ENCODE measurements around the gene LRPAP1.
"Not testable (repeated sequence)": the region's sequence is repeated elsewhere in the genome, so short reads cannot be mapped to it uniquely, and the experiment has no call there.

The LRPAP1 gene

GRCh38 chr4:3471098-3471760 lies 61.0 kb downstream of the LRPAP1 start:
- no peak for DNase-seq

DNA sequence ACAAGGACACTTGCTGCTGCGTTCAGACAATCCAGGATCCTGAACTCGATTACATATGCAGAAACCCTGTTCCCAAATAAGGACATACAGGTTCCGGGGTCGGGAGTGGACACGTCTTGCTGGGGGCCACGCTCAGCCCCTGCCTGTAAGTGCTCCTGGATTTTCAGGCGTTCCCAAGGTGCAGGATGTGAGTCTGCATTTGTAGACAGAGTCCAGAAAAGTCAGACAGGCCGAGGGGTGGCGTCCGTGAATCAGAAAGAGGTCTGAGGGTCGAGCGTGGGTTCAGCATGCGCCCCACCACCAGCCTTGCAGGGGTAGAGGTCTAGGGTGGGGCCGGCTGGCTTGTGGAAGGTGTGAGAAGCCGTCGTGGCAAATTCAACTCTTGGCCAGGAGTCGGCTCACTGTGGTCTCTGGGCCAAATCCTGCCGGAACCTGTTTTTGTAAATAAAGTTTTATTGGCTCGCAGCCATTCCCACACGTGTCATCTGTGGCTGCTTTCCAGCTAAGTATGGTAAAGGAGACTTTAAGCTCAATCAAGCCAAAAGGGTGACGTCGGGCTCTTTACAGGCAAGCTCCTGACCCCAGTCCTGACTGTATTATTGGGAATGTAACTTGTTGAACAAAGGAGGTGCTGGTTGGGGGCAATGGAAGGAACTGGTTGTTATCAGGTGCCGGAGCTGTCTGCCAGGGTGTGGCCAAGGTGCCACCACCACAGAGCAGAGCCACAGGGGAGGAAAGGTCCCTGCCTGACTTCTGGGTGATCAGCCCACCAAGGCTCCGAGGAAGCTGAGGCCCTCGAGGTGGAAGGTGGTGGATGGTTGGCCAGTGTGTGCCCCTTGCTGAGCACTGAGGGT lies 61.8 kb downstream of the LRPAP1 start:
- DNase-seq, result no peak

- no peak for DNase-seq
Measured at GRCh38 chr4:3469386-3470243, 62.6 kb downstream of the LRPAP1 start.

GRCh38 chr4:3468804-3469203 lies 63.4 kb downstream of the LRPAP1 start:
- no peak for DNase-seq

DNA sequence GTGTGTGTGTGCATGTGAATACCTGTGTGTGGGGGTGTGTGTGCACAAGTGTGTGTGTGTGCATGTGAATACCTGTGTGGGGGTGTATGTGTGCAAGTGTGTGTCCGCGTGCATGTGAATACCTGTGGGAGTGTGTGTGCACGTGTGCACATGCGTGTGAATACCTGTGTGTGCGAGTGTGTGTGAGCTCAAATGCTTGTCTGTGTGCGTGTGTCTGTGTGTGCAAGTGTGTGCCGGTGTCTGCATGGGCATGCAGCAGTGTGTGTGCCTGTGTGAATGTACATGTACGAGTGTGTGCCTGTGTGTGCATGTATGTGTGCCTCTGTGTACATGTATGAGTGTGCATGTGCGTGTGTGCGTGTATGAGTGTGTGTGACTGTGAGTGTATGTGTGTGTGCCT lies 64.1 kb downstream of the LRPAP1 start:
- no peak for DNase-seq

- no peak for DNase-seq
Measured at GRCh38 chr4:3467601-3468031, 64.6 kb downstream of the LRPAP1 start.

DNA sequence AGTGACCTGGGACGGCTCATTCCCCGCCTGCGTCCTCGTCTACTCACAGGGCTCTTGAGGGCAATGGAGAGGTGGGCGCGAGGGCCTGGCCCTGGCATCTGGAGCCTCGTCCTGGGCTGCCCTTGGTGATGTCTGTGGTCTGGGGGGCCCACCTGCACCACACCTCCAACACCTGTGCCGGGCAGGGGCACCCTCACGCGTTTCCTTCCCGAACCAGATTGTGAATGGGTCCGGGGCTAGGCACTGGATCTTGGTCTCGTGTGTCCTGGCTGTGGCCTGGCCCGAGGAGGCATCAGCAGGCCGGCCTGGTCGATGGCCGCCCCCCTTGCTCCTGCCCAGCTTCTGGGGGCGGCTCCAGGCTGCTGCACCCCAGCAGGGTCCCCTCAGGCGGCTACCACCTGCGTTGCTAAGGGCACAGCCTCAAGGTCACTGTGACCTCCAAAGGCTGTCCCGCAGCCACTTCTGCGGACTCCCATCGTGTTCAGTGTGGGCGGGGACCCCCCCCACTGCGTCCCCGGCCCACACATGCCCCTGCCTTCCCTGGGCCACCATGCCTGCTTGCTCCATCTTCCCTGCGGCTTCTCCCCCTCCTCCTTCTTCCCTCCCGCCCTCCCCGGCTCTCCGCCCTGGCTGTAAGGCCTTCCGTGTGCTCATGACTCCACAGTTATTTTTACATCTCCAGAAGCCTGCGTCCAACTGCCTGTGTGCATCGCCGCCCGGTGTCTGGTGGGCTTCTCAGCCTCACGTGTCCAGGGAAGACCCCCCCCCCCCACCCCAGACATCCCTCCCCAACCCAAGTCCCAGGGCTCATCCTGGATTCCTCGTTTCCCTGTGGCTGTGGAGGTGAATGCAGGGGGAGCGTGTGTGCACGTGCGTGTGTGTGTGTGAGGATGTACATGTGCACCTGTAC lies 65.3 kb downstream of the LRPAP1 start:
- no peak for DNase-seq

DNA sequence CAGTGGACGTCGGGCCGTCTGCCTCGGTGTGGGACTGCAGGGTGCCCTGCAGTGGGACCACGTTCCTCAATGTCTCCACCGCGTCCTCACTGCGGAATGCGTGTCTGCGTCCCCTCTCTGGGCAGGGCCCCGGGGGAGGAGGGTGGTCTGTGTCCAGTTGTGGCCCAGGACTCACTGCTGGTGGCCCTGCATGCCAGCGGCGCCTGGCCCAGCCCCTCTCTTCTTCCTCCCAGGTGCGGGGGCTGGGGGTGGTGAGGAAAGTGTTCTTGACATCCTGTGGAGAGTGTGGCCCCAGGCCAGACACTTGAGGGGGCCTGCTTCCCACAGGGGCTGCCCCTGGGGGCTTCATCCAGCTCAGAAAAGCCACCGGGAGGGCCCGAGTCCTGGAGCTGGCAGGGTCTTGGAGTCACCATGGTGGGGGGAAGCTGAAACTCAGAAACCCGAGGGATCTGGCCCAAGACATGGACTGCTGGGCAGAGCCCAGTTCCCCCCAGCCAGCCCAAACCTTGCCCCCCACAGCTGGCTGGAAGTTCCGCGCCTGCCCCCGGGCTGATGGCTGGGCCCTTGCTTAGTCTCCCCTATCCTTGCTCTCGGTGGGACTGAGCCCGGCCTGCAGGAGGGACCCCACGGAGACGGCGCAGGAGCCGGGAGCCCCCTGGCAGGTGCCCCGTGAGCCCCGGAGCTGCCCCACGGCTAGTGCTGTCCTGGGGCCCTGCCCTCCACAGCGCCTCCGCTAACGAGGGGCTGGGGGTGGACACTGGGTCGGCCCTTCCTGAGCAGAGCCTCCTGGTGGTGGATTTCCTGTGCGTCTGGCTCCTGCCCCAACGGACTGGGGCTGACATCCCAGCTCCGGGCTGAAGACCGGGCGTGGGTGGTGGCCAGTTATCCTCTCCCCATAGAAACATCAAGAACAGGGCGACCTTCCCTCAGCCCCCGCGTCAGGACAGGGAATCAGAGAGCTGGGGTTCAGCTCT lies 66.2 kb downstream of the LRPAP1 start:
- DNase-seq, result no peak

DNA sequence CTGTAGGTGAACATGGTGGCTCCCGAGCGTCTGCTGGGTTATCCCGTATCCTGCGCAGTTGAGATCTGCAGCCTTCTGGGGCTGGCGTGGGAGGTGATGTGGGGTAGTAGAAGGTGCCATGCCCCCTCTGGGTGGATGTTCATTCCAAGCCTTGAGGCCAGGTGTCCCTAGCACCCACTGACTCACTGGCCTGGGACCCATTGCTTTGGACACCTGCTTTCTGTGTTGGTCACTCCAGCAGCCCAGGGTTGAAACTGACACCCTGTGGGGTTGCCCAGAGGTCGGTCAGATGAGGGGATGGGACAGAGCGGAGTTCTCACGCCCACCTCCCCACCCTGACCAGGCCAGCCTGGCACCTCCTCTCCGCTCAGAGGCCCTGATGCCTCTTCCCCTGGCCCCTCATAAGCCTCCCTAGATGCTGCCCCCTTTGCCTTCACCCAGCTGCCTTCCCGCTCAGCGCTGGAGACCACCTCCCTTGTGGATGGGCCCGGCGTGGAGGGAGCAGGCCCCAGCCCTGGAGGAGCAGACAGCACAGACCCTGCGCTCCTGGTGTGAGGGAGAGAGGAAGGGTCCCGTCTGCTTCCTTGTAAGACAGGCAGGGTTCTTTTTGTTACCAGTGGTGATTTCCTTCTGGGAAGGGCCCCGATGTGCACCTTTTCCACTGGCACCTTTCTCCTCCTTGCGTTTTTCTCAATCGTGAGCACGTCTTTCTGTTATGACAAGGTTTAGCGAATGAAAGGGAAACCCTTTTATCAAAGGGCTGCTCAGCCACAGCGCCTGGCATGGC lies 67.1 kb downstream of the LRPAP1 start:
- DNase-seq, result no peak

DNA sequence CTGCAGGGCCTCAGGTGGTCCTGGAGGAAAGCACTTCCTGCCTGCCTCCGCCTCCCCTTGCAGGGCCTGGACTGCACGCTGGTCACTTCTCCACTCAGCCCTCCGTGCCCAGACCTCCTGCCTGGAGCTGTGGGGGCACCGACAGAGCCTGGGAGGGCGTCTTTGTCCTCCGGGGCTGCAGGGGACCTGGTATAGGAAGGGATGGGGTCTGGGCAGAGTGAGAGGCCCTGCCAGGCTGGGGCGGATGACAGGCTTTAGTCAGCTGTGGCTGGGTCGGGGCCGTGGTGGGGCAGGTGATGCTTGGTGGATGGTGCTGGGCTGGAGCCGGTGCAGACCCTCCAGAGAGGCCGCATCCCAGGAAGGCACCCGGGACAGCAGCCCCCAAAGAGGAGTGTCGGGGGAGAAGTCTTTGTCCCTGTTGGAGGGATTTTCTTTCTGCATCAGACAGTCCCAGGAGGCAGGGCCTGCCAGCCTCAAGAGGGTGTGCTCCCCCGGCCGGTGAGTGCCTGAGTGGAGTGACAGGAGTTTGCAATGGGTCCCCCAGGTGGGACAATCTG lies 67.8 kb downstream of the LRPAP1 start:
- no peak for DNase-seq

GRCh38 chr4:3463556-3464348 lies 68.5 kb downstream of the LRPAP1 start:
- no peak for DNase-seq

DNA sequence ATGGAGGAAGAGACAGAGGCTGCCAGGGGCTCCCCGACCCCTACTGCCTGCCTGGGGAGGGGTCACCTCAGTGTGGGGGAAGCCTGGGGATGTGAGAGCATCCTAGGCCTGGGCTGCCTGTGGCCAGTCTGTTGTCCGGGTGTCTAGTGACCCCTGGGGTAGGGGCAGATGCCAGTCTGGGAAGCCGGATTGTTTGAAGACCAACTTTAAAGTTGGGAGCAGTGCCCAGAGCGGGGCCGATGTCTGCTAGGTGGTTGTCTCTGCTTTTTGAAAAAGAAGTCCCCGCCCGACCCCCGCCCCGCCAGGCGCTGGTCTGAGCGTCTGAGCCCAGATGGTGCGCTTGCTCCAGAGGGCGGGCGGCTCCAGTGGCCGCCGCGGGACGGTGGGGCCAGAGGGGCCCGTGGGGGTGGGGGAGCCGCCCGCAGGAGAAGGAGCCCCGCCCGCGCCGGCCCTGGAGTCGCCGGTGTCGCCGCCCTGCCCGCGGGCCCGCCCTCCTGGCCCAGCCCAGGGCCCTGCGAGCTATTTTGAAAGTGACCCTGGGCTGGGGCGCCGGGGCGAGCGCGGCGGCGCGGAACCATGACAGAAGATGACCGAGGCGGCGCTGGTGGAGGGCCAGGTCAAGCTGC lies 69.3 kb downstream of the LRPAP1 start, which contains the start of gene DOK7:
TSS of gene DOK7 (plus strand) at position 517 of the 626 bp plus-strand sequence. CDS start at position 587, 70 bp downstream.
- DNase-seq, result no peak

GRCh38 chr4:3462321-3462789 lies 69.9 kb downstream of the LRPAP1 start:
- DNase-seq, result no peak

- DNase-seq, result no peak
Measured at GRCh38 chr4:3461515-3462291, 70.5 kb downstream of the LRPAP1 start.

DNA sequence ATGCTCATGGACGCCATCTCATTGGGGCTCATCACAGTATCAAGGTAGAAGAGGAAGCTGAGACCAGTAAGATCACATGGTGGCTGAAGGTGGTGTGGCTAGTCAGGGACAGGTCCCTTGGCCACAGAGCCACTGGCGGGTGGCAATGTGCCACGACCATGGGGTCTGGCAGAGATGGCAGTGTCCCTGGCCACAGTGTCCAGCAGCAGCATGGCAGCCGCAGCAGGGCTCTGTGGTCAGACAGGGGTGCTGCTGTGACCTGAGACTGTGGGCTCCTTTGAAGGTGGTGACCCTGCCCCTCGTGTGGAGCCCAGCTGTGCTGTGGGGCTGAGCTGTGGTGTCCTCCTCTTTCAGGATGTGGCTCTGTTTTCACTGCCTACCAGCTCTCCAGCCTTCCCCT lies 71.3 kb downstream of the LRPAP1 start:
- DNase-seq, result no peak

DNA sequence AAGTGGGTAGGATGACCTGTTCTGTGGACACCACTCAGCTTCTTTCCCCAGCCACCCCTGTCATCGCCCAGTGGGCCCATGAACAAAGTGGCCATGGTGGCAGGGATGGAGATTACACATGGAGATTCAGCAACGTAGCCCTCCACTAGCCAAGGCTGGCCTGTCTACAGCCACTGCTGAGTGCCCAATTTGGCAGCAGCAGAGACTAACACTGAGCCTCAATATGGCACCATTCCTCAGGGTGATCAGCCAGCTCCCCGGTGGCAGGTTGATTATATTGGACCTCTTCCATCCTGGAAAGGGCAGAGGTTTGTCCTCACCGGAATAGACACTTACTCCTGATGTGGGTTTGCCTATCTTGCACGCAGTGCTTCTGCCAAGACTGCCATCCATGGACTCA lies 73.1 kb downstream of the LRPAP1 start:
- not testable (repeated sequence) for DNase-seq

DNA sequence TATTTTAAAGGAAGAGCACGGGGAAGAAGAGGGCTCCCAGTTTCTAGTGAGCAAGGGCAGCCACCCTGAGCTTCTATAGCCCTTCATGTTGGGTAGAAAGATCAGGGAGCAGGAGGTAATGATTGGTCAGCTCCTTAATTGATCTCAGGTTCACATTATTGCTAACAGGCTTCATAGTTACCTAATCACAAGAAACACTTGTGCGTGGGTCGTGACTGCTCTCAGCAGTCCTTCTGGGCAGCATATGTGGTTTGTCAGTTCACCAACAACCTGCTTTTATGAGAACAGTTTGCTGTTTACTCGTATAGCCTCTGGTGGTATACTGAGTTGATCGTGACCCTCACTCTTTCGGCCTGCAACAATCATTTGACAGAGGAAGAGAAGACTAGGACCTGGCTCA lies 73.9 kb downstream of the LRPAP1 start:
- DNase-seq, result no peak

All from activated CD4-positive, alpha-beta T cell treated with anti-CD3 and anti-CD28 coated beads, Interleukin-2, amount 50 U/mL, for 16 hours (primary cell).